HG03354 (cell line): Measurements from ENCODE around the gene PARVB.

Experiments used
- ATAC-seq: cut with Tn5 transposase; IDR thresholded peaks from one replicate; pipeline ENCODE4 v1.9.1; 2021; ENCODE audit warnings: mild to moderate bottlenecking; ENCODE audit not compliant: unreplicated experiment, poor library complexity, severe bottlenecking

Gene PARVB

GRCh38 chr22:44080936-44081861 is 57.1 kb downstream of the PARVB start:
- no peak for ATAC-seq

GRCh38 chr22:44082801-44083200 is 58.7 kb downstream of the PARVB start:
- ATAC-seq, result no peak

GRCh38 chr22:44084044-44084772 is 60.1 kb downstream of the PARVB start:
- no peak for ATAC-seq

- ATAC-seq, result no peak
Observed at GRCh38 chr22:44085743-44086270, 61.7 kb downstream of the PARVB start.

- ATAC-seq, result no peak
Observed at GRCh38 chr22:44086271-44087088, 62.4 kb downstream of the PARVB start.

- ATAC-seq, result no peak
Observed at GRCh38 chr22:44087089-44087430, 63.0 kb downstream of the PARVB start.

GRCh38 chr22:44088976-44089570 is 65.0 kb downstream of the PARVB start:
- no peak for ATAC-seq

GRCh38 chr22:44089717-44090570 is 65.8 kb downstream of the PARVB start:
- ATAC-seq, result no peak

GRCh38 chr22:44090571-44090905 is 66.4 kb downstream of the PARVB start:
- ATAC-seq, result no peak

GRCh38 chr22:44091021-44091721 is 67.1 kb downstream of the PARVB start:
- no peak for ATAC-seq

GRCh38 chr22:44091751-44092150 is 67.6 kb downstream of the PARVB start:
- ATAC-seq, result no peak

GRCh38 chr22:44092636-44093220 is 68.6 kb downstream of the PARVB start:
- no peak for ATAC-seq

- ATAC-seq, result no peak
Observed at GRCh38 chr22:44093791-44094190, 69.7 kb downstream of the PARVB start.

- ATAC-seq, result no peak
Observed at GRCh38 chr22:44094751-44095302, 70.7 kb downstream of the PARVB start.

GRCh38 chr22:44096736-44097135 is 72.6 kb downstream of the PARVB start:
- no peak for ATAC-seq

GRCh38 chr22:44097263-44098020 is 73.3 kb downstream of the PARVB start:
- ATAC-seq, result no peak
